Mucosa of rectum (tissue), 2 donors: ENCODE measurements around the gene HRH1.
"Not testable (repeated sequence)": the region's sequence is repeated elsewhere in the genome, so short reads cannot be mapped to it uniquely, and the experiment has no call there.

Experiments
- H3K27ac ChIP-seq, 2 donors: one replicate each; pipeline ENCODE4 v1.7.0; 2013; ENCODE audit warnings: inconsistent platforms in 2 of 2, low read depth in 2 of 2, low read length in 2 of 2
- H3K27me3 ChIP-seq, 2 donors: one replicate each; pipeline ENCODE4 v1.7.0; 2013; ENCODE audit warnings: low read length in 2 of 2; ENCODE audit not compliant: control insufficient read depth in 2 of 2, insufficient read depth in 2 of 2
- H3K36me3 ChIP-seq, 2 donors: one replicate each; pipeline ENCODE4 v1.7.0; 2013; ENCODE audit warnings: low read length in 2 of 2; ENCODE audit not compliant: control insufficient read depth in 2 of 2, insufficient read depth in 2 of 2
- H3K4me1 ChIP-seq, 2 donors: one replicate each; pipeline ENCODE4 v1.7.0; 2013; ENCODE audit warnings: low read length in 2 of 2, mild to moderate bottlenecking in 1 of 2; ENCODE audit not compliant: control insufficient read depth in 2 of 2, insufficient read depth in 2 of 2
- H3K4me3 ChIP-seq, 2 donors: one replicate each; pipeline ENCODE4 v1.7.0; 2013; ENCODE audit warnings: low read length in 2 of 2
- H3K9ac ChIP-seq, 2 donors: one replicate each; pipeline ENCODE4 v1.7.0; 2013; ENCODE audit warnings: low read length in 2 of 2, low read depth in 1 of 2, mild to moderate bottlenecking in 1 of 2
- H3K9me3 ChIP-seq, 2 donors: one replicate each; pipeline ENCODE4 v1.7.0; 2013; ENCODE audit warnings: low read length in 2 of 2; ENCODE audit not compliant: control insufficient read depth in 2 of 2
- donor health status: healthy.
- donor health status: Normal muscosa, but diverticular disease.

The HRH1 gene

DNA sequence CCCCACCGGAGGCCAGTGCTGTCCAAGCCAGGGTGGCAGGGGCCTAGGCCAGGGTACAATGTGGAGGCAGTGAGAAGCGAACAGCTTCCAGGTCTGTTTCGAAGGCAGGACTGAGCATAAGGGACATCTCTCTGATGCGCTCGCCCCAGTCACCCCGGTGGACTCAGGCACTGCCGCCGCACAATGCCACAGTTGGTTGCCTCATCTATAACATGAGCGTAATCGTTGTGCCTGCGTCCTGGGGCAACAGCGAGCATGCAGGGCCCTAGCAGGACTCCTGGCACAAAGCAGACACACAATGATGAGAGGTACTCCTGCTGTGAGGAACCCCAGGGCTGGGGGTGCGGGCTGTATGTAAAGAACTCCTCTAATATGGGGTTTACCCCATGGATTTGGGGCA, 14.1 kb downstream of the HRH1 start:
- Histone ChIP-seq H3K4me3 (no peak overlapping the region), H3K36me3 (no peaks in the 10 kb centered on the region), H3K9ac (no peak overlapping the region), H3K27ac (no peak overlapping the region), H3K27me3 (no peaks in the 10 kb centered on the region), H3K9me3 (no peaks in the 10 kb centered on the region), H3K4me1 (no peaks in the 10 kb centered on the region)

DNA sequence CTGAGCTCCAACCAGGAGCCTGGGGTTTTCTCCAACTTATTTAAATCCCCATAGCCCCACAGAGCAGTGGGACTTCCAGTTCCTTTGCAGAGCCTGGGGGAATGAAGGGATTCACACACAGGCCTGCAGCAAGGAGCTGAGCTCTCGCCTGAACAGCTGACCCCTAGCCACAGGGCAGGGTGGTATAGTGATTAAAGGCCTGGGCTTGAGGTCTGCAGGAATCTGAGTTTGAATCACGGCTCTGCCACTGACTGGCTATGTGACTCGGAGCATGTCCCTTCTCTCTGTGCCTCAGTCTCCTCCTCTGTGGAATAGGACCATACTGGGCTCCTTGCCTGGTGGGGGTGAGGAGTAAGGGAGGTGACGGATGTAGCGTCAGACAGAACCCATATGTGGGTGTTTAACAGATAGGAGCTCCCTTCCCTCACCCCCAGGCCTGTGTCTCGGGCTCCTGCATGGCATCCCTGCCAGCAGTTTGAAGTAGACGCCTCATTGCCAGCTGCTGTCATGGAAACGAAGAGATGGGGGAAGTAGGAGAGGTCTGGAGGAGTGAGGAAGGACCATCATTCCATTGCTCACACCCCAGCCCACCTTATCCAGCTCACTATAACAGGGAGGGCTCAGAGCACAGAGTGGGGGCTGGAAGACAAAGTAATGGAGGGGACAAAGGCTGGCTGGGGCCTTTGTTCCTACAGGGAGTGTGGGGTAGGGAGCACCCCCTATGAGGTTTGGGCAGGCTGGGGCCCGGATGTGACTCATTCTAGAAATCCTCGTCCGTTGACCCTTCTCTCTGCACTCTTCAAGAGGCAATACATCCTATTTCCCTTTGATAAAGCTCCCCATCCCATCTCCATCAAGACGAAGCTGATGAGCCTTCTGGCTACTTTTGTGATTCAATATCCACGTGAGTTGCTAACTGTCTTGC, 14.8 kb downstream of the HRH1 start:
- Histone ChIP-seq H3K4me1 (no peaks in the 10 kb centered on the region), H3K27me3 (no peaks in the 10 kb centered on the region), H3K9me3 (no peaks in the 10 kb centered on the region), H3K36me3 (no peaks in the 10 kb centered on the region), H3K4me3 (no peak overlapping the region), H3K27ac (no peak overlapping the region), H3K9ac (no peak overlapping the region)

DNA sequence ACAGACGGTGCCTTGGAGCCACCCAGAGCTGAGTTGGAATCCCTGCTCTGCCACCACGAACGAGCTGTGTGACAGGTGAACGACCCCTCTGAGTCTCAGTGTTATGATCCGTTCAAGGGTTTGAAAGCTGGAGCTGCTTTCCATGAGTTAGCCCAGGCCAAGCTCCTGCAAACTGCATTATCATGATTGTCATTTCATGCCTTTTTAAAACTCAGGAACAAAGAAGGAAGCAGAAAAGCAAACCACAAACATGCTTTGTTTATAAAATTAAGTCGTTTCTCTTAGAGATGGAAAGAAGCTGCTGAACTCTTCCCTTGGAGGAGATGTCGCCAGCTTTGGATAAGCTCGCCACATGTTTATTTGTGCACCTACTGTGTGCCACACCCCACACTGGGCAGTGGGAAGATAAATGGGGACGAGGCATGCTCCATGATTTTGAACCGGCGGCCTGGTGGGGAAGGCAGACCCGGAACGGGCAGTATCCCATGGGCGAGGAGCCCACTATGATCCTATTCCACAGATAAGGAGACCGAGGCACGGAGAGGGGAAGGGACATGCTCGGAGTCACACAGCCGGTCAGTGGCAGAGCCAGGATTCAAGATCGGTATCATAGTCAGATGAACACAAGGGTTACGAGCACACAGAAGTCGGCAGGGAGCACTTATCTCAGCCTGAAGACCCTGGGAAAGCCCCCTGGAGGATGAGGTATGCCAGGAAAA, 15.9 kb downstream of the HRH1 start:
- Histone ChIP-seq H3K4me1 (no peaks in the 10 kb centered on the region), H3K9me3 (no peaks in the 10 kb centered on the region), H3K9ac (no peak overlapping the region), H3K27me3 (no peaks in the 10 kb centered on the region), H3K27ac (no peak overlapping the region), H3K4me3 (no peak overlapping the region), H3K36me3 (no peaks in the 10 kb centered on the region)

DNA sequence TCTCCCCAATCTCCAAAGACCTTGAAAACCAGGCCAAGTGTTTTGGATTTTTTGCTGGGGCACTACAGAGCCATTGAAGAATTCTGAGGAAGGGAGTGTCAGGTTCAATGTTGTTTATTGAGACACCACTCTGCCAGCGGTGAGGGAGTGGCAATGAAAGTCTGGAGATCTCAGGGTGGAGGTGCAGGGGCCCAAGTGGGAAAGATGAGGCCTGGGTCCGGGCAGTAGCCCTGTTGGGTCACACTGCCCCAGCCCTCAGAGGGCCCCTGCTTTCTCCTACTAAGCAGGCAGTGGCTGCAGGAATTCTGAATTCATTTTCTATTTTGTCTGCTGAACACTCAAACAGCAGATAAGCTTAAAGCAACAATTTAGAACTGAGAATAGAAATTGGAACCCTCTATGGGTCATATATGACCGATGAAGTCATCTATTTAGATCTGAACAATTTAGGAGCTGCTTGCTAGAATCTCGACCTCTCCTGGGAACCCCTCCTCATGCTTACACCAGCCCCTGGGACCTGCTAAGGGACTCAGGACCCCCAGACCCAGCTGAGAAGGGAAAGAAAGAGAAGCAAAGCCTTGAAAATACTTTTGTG, 17.9 kb downstream of the HRH1 start:
- Histone ChIP-seq H3K4me3 (no peak overlapping the region), H3K9me3 (no peaks in the 10 kb centered on the region), H3K4me1 (no peaks in the 10 kb centered on the region), H3K36me3 (no peaks in the 10 kb centered on the region), H3K27ac (no peak overlapping the region), H3K9ac (no peak overlapping the region), H3K27me3 (no peaks in the 10 kb centered on the region)

DNA sequence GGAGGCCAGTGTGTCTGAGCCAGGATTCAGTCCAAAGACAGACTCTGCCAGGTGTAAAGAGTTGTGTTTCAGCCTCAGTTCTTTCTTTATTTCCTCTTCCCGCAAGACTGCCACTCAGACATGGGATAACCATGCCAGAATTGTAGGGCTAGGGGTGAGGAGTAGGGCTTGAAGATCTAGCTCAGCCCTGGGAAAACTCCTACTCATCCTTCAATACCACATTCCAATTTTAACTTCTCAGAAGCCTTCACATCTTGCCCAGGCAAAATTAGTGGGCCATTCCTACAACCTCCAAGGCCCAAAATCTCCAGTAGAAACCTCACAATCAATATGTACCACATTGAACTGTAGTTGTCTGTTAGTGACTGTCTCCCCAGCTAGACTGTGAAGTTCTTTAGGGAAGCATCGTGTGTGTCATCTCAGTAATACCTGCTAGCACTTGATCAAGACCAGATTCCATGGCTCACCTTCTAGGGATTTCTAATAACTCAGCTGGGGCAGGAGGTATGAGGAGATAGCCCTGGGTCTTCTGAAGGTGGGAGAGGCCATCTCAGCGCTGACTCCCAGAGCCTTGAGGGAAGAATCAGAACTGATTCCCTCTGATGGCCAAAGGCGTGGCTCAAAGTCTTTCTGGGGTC, 19.7 kb downstream of the HRH1 start:
- H3K9me3 ChIP-seq, result no peaks in the 10 kb centered on the region
- no peaks in the 10 kb centered on the region for H3K27me3 ChIP-seq
- no peak overlapping the region for H3K9ac ChIP-seq
- H3K4me1 ChIP-seq, result no peaks in the 10 kb centered on the region
- no peak overlapping the region for H3K27ac ChIP-seq
- no peaks in the 10 kb centered on the region for H3K36me3 ChIP-seq
- H3K4me3 ChIP-seq, result no peak overlapping the region

DNA sequence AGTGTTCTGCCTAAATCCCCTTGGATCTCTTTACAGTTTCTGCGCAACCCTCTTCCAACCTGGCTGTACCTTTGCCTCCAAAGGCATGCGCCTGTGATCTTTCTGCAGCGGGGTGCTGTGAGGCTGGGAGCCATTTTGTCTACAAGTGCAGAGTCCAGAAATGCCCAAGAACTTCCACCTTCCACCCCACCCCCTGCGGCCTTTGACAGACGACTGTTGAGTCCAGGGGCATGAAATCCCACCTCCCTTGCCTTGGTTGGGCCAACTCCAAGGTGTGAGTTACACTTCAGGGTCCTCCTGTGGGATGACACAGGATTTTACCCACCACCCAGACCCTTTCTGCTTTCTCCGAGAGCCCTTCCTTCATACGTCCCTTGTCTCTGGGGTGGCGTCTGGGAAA, 24.1 kb downstream of the HRH1 start:
- Histone ChIP-seq H3K36me3 (no peaks in the 10 kb centered on the region), H3K4me3 (no peak overlapping the region), H3K4me1 (no peaks in the 10 kb centered on the region), H3K27ac (no peak overlapping the region), H3K27me3 (no peaks in the 10 kb centered on the region), H3K9ac (no peak overlapping the region), H3K9me3 (no peaks in the 10 kb centered on the region)

DNA sequence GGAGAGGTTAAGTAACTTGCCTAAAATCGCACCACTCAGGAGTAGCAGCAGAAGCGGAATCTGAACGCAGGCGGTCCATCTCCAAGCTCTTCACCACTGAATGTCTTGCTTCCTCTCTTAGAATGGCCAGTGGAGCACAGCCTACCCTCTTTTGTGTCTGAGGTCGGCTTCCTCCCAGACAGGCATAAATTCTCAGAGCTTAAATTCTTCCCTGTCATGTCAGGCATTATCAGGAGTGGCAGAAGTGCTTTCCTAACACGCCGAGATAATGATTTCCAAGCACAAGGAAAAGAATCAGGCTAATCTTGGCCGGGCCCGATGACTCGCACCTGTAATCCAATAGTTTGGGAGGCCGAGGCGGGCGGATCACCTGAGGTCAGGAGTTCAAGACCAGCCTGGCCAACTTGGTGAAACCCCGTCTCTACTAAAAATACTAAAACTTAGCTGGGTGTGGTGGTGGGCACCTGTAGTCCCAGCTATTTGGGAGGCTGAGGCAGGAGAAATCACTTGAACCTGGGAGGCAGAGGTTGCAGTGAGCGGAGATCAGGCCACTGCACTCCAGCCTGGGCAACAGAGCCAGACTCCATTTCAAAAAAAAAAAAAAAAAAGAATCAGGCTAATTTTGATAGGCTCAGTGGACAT, 30.2 kb downstream of the HRH1 start:
- not testable (repeated sequence) for H3K9me3 ChIP-seq, H3K27ac ChIP-seq, H3K4me1 ChIP-seq, H3K4me3 ChIP-seq, H3K27me3 ChIP-seq, H3K36me3 ChIP-seq, H3K9ac ChIP-seq

DNA sequence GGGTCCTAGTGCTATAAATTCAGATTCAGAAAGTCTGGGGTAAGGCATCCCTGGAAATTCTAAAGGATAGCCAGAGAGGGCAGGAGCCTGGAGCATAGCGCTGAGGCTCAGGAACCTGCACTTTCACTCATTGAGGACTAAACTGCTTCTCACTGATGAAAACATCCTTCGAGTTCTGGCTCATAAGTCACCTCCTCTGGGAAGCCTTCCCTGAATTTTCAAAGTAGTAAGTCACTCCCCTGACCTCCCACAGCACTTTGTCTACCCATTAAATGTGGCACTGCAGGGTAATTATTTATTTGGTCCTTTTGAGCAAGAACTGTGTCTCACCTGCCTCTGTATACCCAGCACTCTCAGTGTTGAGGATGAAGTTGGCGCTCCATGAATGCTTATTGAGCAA, 30.9 kb downstream of the HRH1 start:
- Histone ChIP-seq H3K36me3 (no peaks in the 10 kb centered on the region), H3K4me3 (no peak overlapping the region), H3K27me3 (no peaks in the 10 kb centered on the region), H3K4me1 (peaks cover 0 to 3% of the 10 kb centered on the region in 2 donors), H3K9me3 (no peaks in the 10 kb centered on the region), H3K27ac (no peak overlapping the region), H3K9ac (no peak overlapping the region)

DNA sequence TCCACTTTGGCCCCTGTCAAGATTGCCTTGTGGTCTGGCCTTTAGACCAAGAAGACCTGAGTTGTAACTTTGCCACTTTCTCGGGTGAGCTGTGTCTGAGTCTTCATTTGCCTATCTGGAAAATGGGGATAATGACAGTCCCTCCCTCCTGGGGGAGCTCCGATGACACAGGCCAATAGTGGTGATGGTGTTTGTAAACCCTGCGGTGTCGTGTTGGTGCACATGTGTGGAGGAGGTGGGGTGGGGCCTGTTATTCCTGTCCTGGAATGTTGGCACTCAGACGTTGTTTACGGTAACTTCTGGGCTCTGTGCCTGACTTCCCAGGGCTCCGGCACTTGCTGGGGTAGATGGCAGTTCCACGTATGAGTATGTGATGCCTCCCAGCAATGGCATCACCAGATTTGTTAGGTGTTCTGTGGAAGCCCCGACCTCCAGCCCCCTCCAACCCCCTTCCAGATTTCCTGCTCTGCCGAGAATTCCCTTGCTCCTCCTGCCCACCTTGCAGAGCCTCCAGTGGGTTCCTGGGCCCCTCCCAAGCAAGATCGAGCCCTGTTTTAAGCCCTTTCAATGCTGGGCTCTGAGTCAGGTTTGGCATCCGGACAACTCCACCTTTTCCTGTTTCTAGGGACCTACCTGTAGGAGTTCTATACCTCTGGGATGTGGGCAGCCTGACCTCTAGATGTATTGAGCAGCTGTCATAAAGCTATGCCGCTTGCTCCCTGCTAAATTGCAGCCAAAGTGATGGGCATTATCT, 31.4 kb downstream of the HRH1 start:
- no peaks in the 10 kb centered on the region for H3K9me3 ChIP-seq
- H3K4me1 ChIP-seq, result peaks cover 0 to 3% of the 10 kb centered on the region in 2 donors
- no peak overlapping the region for H3K9ac ChIP-seq
- H3K4me3 ChIP-seq, result no peak overlapping the region
- H3K27ac ChIP-seq, result no peak overlapping the region
- H3K27me3 ChIP-seq, result no peaks in the 10 kb centered on the region
- no peaks in the 10 kb centered on the region for H3K36me3 ChIP-seq
